GM08714 (cell line): Measurements from ENCODE around the gene USP32.
"Not testable (repeated sequence)": the region's sequence is repeated elsewhere in the genome, so short reads cannot be mapped to it uniquely, and the experiment has no call there.

Source experiments
- H3K4me3 ChIP-seq: fragments of 200-500 bp; sonication (Bioruptor generic); 2 replicates; pipeline ENCODE4 v1.5.1; 2014; ENCODE audit warnings: mild to moderate bottlenecking, low read length, inconsistent platforms
- ZNF274 ChIP-seq: IDR thresholded peaks from 2 replicates; pipeline ENCODE4 v1.6.1; 2012; ENCODE audit warnings: mild to moderate bottlenecking, low read depth, low read length

Gene USP32

GRCh38 chr17:60352569-60352968, 39.4 kb downstream of the USP32 start:
- H3K4me3 ChIP-seq = no peak overlapping the region
- TF ChIP-seq ZNF274 = no peak

- no peak for TF ChIP-seq ZNF274
- H3K4me3 ChIP-seq = no peak overlapping the region
Observed at GRCh38 chr17:60352071-60352470, 39.9 kb downstream of the USP32 start.

DNA sequence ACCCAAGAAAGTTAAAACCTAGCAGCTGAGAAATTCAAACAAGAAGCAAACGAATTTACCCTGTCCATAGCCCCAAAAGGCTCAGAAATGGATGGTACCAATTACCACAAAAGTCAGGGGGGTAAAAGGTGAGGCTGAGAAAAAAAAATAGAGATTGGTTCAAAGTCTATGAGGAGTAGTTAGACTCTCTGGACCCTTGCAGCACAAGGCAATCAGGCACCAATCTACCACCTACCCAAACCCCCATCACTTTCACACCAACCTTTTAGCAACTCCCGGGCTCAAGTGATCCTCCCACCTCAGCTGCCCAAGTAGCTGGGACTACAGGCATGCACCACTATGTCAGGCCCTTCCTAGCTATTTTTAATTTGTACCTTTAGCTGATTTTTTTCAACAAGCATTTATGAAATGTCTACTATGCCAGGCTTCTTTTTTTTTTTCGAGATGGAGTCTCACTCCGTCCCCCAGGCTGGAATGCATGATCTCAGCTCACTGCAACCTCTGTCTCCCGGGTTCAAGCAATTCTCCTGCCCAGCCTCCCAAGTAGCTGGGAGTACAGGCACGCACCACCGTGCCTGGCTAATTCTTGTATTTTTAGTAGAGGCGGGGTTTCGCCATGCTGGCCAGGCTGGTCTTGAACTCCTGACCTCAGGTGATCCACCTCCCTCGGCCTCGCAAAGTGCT, 40.8 kb downstream of the USP32 start:
- H3K4me3 ChIP-seq = no peak overlapping the region
- no peak for TF ChIP-seq ZNF274

DNA sequence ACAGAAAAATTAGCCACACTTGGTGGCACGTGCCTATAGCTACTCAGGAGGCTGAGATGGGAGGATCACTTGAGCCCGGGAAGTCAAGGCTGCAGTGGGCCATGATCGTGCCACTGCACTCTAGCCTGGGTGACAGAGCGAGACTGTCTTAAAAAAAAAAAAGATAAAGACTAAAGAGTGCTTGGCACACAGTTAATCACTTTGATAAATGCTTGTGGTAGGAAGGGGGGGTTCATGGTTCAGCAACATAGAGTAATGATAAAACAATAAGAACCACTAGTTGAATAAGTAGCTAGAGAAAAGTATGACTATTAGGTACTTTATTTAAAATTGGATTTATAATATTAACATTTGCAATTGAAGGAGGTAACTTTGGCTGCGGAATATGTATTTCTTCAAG, 43.3 kb downstream of the USP32 start:
- TF ChIP-seq ZNF274 = no peak

GRCh38 chr17:60345233-60345632, 46.7 kb downstream of the USP32 start:
- H3K4me3 ChIP-seq = no peak overlapping the region
- TF ChIP-seq ZNF274 = no peak

More for the DNA sequence above, 43.3 kb downstream of the USP32 start:
- no peak overlapping the region for H3K4me3 ChIP-seq

DNA sequence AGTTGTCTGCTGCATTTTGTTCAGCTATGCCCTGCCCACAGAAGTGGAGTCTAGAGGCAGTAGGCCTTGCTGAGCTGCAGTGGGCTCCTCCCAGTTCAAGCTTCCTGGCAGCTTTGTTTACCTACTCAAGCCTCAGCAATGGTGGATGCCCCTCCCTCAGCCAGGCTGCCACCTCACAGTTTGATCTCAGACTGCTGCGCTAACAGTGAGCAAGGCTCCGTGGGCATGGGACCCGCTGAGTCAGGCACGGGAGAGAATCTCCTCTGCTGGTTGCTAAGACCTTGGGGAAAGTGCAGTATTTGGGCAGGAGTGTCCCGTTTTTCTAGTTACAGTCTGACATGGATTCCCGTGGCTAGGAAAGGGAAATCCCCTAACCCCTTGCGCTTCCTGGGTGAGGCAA, 49.4 kb downstream of the USP32 start:
- not testable (repeated sequence) for H3K4me3 ChIP-seq

- H3K4me3 ChIP-seq = no peak overlapping the region
- TF ChIP-seq ZNF274 = no peak
Observed at GRCh38 chr17:60335289-60335688, 56.6 kb downstream of the USP32 start.

DNA sequence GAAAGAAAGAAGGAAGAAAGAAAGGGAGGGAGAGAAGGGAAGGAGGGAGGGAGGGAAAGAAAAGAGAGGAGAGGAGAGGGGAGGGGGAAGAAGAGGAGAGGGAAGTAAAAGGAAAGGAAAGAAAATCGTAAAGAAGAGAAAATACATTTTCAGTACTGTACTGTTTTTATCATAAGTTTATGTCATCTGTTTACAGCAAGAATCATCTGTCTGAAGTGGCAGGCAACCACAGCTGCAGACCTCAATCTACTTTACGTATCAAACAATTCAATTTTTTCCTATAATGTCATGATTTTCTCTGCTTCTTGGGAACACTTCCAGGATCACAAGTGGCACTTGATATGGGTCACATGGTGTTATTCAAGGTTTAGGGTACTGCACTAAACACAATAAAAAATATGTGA, 58.3 kb downstream of the USP32 start:
- H3K4me3 ChIP-seq = no peak overlapping the region
- TF ChIP-seq ZNF274 = no peak

GRCh38 chr17:60333072-60333471, 58.9 kb downstream of the USP32 start:
- not testable (repeated sequence) for H3K4me3 ChIP-seq

- H3K4me3 ChIP-seq = no peak overlapping the region
- no peak for TF ChIP-seq ZNF274
Observed at GRCh38 chr17:60332574-60332973, 59.4 kb downstream of the USP32 start.

DNA sequence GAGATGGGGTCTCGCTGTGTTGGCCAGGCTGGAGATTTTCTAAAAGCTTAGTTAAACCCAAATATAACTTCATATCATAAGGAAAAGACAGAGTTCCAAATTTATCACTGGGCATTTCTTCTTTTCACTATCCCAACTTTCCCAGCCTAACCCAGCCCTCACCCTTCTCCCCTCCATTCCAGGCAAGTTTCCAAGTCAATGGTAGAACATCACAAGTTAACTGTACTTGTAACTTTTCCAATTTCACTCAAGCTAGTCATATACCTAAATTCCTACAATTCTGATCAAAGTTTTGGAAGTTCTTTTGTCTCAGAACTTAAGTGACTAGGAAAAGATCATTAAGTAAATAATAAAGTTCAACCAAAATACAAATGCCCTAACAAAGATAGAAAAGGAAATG, 61.2 kb downstream of the USP32 start:
- H3K4me3 ChIP-seq = no peak overlapping the region
- no peak for TF ChIP-seq ZNF274

- TF ChIP-seq ZNF274 = no peak
- no peak overlapping the region for H3K4me3 ChIP-seq
Observed at GRCh38 chr17:60328679-60329078, 63.3 kb downstream of the USP32 start.

GRCh38 chr17:60327901-60328273, 64.0 kb downstream of the USP32 start:
- no peak overlapping the region for H3K4me3 ChIP-seq
- TF ChIP-seq ZNF274 = no peak

DNA sequence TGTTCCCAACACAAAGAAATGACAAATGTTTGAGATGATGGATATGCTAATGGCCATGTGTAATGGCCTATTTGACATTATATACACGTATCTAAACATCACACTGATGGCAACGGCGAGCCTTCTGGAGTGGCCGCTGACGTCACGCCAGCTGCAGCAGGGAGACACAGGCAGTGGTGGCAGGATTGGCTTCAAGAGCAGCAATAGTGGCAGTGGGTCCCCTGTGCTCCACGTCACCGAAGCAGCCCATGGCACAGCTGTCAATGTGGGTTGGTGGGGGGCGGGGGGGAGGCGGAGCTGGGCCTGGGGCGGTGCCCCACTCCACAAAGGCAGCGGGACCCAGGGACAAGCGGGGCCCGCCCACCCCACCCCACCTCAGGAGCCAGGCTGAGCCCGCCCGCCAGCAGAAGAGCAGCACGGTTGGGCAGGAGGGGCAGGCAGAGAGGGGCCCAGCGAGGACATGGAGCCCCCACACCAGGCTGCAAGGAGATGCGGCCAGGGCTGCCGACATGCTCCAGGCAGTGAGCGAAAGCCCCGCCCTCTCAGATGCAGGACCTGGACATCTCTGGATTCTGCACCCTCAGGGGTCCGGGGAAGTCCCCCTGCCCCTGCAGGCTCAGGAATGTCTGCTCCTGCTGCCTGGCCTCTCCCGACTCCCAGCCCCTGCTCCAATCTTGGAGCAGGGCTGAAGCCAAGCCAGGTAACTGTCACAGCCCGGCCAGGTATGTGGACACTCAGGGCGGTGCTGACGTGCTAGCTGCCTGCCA, 64.6 kb downstream of the USP32 start:
- no peak overlapping the region for H3K4me3 ChIP-seq
- TF ChIP-seq ZNF274 = no peak

GRCh38 chr17:60326702-60327101, 65.2 kb downstream of the USP32 start:
- no peak overlapping the region for H3K4me3 ChIP-seq
- no peak for TF ChIP-seq ZNF274
